ENCODE results near the gene RAB30. TPM values are rescaled to one million over a fixed set of nuclear protein-coding genes. Genes with fewer than 3 reads are reported as not detected.

RAB30 gene
- polyA plus RNA-seq, 1 donor: 8.4 TPM

GRCh38 chr11:83042964-83043711 lies 28.6 kb downstream of the RAB30 start:
- no peak for DNase-seq

DNA sequence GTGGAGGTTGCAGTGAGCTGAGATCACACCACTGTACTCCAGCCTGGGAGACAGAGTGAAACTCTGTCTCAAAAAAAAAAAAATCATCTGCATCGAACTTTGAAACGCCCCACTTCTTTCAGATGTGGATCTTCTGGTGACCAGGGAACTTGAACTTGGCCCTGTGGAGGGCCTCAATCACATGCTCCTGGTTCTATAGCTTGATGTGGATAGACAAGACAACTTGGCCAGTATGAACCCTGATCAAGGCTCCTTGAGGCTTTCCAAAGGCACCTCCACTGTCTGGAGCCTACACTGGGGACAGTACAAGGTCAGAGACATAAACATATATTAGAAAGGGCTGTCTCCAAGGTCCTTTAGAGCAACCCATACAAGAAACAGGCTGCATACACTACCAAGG lies 30.6 kb downstream of the RAB30 start:
- no peak for DNase-seq

- DNase-seq: no peak
Observed at GRCh38 chr11:83039566-83039965, 32.1 kb downstream of the RAB30 start.

DNA sequence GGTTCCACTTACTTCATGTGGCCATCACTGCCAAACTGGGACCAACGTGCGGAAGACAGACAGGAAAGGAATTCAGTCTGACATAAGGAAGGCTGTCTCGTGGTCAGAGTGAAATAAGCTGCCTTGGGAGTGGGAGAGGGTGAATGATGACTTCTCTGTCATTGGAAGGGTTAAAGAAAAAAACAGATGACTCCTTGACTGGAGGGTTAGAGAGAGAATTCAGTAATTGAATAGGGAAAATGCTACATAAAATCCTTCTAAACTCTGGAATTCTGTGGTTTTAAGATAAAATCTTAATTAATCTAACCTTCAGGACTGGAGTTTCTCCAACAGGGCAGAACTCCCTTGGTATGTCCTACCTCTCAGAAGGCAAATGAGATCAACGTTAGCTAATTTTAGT lies 33.8 kb downstream of the RAB30 start:
- no peak for DNase-seq

- DNase-seq: no peak
Observed at GRCh38 chr11:83036701-83037100, 35.0 kb downstream of the RAB30 start.

GRCh38 chr11:83035070-83035854 lies 36.4 kb downstream of the RAB30 start:
- DNase-seq: no peak

GRCh38 chr11:83034673-83035014 lies 37.1 kb downstream of the RAB30 start:
- no peak for DNase-seq

GRCh38 chr11:83033972-83034672 lies 37.6 kb downstream of the RAB30 start:
- no peak for DNase-seq

- no peak for DNase-seq
Observed at GRCh38 chr11:83033371-83033770, 38.3 kb downstream of the RAB30 start.

- DNase-seq: no peak
Observed at GRCh38 chr11:83031127-83031526, 40.6 kb downstream of the RAB30 start.

DNA sequence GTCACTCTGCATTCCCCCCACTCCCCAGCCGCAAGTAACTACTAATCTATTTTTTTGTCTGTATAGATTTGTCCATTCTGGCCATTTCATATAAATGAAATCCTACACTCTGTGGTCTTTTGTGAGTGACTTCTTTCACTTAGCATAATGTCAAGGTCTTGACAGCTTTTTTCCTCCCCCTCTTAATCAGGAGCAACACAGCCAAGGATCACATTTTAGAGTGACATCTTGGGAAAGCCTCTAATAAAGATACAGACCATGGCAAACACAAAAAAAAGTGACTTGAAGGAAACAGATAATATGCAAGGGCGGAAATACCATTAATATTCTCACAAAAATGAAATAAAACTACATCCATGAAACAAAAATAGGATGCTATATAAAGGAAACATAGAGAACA lies 43.9 kb downstream of the RAB30 start:
- no peak for DNase-seq

DNA sequence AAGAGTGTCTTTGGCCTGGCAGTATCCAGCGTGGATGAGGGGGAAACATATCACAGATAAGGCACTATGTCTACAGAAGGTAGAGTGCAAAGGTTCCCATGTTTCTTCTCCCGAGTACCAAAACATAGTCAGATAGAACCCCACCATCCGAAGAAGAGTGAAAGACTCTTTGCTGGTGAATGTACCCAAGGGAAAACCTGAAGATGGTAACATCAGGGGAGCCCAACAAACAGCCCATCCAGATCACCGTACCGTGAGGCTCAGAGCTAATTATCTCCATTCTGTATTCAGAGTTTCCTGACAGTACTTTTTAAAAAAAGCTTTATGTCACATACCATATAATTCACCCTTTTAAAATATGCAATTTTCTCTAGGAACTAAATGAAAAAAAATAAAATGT lies 44.4 kb downstream of the RAB30 start:
- DNase-seq: no peak

- no peak for DNase-seq
Observed at GRCh38 chr11:83026229-83026628, 45.5 kb downstream of the RAB30 start.

DNA sequence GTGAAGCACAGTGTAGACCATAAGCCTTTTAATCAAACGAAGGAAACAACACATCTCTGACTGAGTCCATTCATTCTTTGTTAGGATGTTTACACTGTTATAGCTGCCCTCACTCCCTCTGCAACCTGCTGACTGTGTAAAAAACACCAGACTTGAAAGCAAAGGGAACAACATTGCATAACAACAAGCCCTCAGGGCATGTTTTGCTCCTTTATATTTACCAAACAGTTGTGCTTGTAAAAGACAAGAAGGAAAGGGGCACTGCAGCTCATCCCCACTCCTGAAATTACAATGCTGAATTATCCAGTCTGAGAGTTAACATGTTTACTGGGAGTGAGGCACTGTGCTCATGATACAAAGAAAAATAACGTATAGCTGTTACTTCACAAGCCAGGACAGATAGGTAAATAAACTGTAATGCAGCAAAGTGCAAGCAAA lies 46.4 kb downstream of the RAB30 start:
- DNase-seq: no peak

GRCh38 chr11:83024270-83024854 lies 47.3 kb downstream of the RAB30 start:
- DNase-seq: no peak

DNA sequence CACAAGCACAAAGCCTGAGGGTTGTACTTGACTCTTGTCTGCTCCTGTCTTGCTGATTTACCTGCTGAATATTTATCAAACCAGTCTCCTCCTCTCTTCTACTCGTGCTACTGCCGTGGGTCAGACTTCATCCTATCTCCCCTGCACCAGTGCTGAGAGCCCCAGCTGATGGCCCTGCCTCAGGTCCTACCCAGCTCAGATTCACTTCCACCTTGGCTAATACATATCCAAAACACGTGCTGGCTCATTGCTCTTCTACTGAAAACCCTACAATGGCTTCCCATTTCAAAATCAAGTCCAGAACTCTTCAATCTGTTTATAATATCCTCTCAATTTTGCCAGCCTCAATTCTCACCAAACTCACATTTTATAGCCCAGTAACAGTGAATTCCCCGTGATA lies 48.3 kb downstream of the RAB30 start:
- no peak for DNase-seq

GRCh38 chr11:83021780-83022125 lies 49.9 kb downstream of the RAB30 start:
- no peak for DNase-seq

DNA sequence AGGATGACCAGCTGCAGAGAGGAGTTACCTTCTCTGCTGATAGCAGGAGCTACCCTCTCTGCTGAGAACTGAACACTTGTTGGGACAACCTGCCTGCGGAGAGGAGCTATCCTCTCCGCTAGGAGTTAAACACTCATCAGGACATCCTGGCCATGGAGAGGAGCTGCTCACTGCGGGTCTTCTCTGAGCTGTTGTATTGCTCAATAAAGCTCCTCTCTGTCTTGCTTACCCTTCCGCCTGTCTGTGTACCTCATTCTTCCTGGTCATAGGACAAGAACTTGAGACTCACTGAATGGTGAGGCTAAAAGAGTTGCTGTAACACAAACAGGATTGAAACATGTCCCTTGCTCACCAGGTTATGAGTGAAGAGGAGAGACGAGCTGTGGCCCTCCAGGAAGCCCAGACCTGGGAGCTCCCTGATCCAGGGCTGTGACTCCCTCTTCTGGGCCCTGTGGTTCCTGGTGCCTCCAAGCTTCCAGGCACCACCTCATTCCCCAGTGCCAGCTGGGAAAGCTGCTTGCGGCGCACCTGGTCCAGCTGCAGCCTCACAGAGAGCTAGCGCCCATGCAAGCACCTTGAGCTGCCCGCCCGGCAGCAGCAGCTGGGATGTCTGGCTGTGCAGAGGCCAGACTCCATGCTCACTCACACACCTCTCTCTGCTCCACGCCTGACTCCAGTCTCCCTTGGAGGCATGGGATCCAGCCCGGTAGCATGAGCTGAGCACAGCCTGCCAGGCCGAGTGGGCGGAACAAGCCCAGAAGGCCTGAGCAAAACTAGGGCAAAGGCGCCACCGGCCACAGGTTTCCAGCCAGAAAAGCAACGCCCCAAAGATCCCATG lies 50.5 kb downstream of the RAB30 start:
- no peak for DNase-seq

GRCh38 chr11:83019888-83020579 lies 51.7 kb downstream of the RAB30 start:
- DNase-seq: no peak

GRCh38 chr11:83014951-83015350 lies 56.7 kb downstream of the RAB30 start:
- DNase-seq: no peak
